Umbilical cord (tissue), 2 donors: ENCODE data around the gene CPED1. TPM values are rescaled to one million over a fixed set of nuclear protein-coding genes. Genes with fewer than 3 reads are reported as not detected.
"Not testable (repeated sequence)": the region's sequence is repeated elsewhere in the genome, so short reads cannot be mapped to it uniquely, and the experiment has no call there.

Experiments
- DNase-seq: peaks from one replicate; pipeline ENCODE4 v3.0.0-alpha.2; 2015; ENCODE audit warnings: low spot score
- total RNA-seq: library from RNA; depleted of rRNA; stranded (reverse); fragments of >200 nt; gene quantifications from one replicate; pipeline ENCODE4 v1.2.3, GENCODE V29; 2014; ENCODE audit warnings: low replicate concordance; ENCODE audit not compliant: insufficient read depth

CPED1 gene
- total RNA-seq, 1 donor from 2014 or later: 64.8 TPM

DNA sequence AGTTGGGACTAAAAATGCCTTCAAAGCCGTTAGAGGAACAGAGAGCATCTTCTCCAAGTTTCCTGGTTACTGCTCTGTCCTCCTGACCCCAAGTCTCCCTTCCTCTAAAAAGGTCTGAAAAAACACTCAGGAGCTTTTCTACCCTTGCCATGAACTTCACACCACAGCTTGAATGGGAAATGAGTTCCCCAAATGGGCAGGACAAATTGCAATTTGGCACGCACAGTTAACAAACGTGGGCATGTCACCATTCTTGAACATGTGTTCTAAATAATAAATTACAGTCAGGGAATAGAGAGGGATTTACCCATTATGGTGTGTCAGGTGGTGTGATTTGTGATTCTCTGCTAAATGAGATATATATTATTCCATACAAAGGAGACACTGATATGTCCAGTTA lies 249.1 kb downstream of the CPED1 start:
- DNase-seq: no peak

DNA sequence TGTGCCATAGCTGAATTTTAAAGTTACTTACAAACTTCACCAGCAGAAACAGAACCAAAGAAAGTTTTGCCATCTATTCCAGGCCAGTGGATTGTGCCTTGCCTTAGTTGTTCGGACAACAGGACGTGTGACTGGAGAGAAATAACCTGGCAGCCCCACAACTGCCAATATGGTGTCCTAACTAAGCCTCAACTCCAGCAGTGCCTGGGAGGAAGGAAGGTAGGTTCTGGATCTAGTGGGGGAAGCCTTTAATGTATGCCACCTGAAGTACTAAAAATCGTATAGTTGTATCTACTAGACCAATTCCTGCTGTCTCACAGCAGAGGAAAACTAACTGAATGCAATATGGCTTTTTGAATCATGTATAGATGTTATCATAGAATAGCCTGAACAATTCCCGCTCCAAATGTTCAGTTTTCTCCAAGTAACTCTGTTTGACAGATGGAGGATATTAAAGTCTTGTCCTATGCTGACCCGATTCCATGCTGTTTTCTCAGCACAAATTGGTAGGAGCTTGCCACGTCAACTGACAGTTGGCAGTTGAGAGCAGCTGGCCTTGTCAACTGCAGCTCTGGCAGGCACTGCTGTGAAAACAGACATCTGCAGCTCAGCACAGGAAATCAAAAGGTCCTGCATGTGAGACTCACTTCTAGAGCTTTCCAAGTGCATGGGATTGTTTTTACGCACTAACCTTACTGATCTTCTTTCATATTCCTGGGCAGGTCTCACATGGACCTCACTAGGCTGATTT lies 255.8 kb downstream of the CPED1 start:
- no peak for DNase-seq

DNA sequence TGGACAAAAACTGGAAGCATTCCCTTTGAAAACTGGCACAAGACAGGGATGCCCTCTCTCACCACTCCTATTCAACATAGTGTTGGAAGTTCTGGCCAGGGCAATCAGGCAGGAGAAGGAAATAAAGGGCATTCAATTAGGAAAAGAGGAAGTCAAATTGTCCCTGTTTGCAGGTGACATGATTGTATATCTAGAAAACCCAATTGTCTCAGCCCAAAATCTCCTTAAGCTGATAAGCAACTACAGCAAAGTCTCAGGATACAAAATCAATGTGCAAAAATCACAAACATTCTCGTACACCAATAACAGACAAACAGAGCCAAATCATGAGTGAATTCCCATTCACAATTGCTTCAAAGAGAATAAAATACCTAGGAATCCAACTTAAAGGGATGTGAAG lies 262.9 kb downstream of the CPED1 start:
- DNase-seq: not testable (repeated sequence)

DNA sequence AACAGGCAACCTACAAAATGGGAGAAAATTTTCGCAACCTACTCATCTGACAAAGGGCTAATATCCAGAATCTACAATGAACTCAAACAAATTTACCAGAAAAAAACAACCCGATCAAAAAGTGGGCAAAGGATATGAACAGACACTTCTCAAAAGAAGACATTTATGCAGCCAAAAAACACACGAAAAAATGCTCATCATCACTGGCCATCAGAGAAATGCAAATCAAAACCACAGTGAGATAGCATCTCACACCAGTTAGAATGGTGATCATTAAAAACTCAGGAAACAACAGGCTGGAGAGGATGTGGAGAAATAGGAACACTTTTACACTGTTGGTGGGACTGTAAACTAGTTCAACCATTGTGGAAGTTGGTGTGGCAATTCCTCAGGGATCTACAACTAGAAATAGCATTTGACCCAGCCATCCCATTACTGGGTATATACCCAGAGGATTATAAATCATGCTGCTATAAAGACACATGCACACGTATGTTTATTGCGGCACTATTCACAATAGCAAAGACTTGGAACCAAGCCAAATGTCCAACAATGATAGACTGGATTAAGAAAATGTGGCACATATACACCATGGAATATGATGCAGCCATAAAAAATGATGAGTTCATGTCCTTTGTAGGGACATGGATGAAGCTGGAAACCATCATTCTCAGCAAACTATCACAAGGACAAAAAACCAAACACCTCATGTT lies 264.2 kb downstream of the CPED1 start:
- DNase-seq: not testable (repeated sequence)

DNA sequence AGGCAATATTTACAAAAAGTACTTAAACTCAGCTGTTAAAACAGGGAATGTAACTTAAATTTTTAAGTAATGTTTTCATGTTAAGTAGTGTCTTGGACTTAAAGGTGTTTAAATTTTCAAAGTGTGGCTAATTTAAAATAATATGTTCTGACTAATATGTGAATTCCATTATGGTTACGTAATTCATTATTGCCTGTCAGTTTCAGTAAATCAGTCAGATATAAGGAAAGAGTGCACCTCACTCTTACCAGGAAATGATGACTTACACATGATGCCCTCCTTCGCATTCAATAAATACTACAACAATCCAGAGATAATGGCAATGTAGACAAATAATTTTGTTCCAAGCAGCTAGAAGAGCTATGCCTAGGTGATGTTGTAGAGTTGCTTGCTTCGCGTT lies 271.3 kb downstream of the CPED1 start:
- no peak for DNase-seq

DNA sequence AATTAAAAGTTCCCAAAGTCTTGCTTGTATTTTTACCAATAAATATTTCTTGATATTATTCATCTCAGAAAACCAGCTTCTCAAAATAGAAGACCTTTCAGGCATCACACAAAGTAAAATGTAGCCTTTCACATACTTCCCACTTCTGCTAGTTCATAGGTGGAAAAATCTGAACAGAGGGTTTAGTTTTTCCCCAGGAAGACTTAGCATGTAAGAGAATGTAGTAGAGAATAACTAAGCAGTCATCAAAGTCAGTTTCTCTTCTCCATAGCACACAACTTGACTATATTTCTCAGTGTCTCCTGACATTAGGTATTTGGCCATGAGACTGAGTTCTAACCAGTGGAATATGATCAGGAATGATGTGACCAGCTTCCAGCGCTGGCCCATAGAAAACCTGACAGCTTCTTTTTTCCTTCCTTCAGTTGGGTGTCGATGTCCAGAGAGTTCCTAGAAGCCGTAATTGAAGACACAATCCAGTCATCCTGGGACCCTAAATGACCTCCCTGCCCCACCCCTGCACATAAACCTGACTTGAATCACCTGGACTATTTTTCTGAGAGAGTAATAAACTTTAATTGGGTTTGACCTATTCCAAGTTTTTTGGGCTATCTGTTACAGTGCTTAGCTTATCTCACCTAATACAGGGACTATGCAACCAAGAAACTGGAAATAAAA lies 272.8 kb downstream of the CPED1 start:
- no peak for DNase-seq

DNA sequence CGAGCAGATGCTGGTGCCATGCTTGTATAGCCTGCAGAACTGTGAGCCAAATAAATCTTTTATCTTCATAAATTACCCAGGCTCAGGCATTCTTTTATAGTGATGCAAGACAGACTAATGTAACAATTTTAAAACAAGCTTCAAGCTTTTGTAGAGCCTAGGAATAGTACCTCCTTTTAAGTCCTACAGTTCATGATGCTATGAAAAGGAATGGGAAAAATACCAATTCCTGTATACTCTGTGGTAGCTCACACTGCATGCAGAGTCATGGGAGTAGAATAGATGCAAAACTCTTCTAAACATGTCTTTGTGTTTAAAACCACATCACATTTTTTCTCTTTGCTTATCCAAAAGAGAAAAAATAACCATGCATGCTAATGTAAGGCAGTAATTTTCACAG lies 273.7 kb downstream of the CPED1 start:
- no peak for DNase-seq

DNA sequence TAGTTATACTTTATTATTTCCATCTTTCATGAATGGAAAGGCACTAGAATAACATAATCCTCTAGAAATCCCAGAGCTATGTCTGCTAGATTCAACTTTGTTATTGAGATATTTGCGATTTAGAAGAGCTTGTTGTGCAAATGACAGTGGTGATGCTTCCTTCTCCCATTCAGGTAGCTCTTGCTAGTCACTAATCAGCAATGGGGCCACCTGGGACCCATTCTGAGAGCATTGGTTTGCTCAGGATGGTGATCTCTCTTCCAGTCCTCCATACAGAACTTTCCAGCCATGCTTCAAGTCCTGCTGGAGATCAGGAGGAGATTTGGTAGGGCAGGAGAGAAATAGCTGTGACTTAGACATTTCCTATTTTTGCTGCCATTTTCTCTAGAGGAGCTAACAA lies 274.5 kb downstream of the CPED1 start:
- no peak for DNase-seq

DNA sequence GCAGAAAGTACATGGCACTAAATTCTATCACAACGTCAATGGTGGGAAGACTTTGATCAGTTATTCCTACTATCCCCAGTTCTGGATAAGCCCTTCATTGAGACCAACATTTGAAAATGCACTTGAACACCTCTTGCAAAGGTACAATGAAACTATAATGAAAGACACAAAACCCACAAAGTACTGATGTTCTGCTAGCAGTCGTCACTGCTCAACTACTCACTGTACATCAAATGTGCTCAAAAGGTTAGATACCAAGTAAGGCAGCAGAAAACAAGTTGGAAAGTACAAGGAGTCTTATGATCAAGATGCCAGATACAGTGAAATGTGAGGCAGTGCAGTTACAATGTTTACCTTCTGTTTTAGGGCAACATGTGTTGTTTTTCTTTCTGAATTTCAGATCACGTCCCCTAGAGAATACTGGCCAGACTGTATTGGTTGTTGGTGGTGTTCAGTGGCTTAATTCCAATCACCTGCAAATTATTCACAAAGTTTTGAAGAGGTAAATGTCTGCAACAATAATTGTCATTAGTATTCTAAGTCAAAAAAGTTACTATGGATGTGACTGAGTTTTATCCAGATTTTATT lies 277.9 kb downstream of the CPED1 start:
- DNase-seq: no peak

DNA sequence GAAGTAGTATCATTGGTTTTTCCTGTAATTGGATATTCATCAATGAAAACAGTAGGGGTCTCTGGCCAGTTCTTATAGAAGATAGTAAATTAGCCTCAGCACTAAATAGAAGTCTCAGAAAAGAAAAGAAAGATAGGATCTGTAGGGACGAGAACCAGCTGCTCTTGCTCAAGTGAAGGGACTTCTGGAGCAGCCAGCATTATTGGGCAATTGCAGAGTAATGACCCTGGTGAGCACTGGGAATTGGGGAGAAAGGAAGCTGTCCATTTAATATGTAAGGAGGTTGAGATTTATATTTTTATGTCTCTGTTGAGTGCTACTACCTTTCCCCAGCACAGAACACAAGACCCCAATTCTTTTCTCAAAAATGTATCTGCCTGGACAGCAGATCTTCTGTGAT lies 279.1 kb downstream of the CPED1 start:
- no peak for DNase-seq

DNA sequence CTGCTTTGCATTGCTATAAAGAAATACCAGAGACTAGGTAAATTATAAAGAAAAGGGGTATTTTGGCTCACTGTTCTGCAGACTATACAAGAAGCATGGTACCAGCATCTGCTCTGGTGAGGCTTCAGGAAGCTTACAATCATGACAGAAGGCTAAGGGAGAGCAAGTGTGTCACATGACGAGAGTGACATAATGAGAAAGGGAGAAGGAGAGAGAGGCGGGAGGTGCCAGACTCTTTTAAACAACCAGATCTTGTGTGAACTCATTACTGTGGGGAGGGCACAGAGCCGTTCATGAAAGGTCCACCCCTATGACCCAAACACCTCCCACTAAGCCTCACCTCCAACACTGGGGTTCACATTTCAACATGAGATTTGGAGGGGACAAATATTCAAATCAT lies 281.3 kb downstream of the CPED1 start:
- no peak for DNase-seq

DNA sequence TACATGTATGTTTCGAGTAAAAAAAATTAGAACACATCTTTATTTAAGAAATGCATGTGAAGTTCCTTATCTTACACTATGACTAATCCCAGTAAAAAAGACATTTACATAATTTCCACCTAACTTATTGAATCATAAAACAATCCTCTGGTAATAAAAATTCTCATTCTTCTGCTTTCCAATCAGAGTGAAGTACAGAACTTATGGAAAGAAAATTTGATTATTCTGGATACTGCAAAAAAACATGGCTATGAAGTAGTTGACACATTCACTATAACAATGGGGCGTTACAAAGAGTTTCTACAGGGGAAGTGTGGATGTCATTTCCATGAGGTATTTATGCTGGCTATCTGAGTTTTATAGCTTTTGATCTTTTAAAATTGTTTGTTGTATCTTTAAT lies 282.6 kb downstream of the CPED1 start:
- no peak for DNase-seq

DNA sequence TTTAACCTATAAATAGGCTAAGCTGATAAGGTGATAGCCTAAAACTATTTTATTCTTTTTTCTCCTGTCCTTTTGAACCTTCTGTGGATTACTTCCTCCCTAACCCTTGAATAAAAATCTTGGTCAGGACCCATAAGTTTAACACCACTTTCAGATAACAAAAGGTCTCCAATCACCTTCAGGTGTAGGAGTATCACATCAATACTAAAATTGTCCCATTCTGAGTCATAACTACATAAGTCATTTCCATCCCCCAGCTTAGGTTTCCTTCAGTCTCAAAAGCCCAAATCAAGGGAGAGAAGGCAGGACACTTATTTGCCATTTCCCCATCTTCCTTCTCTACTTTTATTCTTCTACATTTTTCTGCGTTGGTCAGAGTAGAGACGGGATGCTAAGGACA lies 283.4 kb downstream of the CPED1 start:
- no peak for DNase-seq

DNA sequence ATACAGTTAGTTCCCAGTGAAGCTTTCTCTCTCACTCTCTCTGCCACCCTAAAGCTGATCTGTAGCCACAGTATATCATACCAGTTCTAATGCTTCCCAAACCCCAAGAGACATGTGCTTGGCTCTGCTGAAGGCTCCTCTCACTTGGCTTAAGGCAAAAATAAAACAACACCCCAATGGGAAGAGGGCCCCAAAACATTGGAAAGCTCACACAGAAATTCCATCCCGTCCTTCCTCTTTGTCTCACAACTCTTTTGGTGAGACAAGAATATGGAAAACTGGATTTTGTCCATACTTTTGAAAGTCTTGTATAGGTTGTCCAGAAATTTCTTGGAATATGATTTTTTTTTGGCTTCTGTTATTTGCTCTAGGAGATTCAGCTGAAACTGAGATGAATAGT lies 284.2 kb downstream of the CPED1 start:
- no peak for DNase-seq

DNA sequence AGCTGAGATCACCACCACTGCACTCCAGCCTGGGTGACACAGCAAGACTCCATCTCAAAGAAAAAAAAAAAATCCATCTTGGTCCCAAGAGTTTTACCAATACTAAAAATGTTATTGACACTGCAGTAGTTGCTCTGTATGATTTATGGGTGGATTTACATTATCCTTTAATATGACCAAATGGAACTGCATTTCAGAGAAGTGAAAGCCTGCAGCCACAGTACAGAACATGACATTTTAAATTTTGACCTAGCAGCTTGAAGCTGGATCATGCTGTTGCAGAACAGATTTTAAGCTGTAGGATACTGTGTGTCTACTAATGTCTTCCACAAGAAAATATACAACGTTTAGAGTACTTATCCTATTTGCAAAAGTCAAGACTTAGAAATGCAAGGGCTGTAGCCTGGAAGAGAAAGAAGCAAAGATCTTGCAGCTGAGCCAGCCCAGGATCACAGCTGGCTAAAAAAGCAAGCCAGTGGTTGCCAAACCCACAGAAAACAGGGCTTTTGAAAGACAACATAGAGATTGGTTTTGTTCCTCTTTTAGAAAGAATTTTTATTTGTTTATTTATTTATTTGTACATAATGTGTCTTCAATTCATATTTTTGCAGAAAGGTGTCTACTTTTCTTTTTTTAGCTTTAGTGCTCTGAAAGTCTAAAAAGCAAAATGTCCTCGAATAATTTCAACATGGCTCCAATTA lies 285.1 kb downstream of the CPED1 start:
- peak; percentile 28 for DNase-seq

DNA sequence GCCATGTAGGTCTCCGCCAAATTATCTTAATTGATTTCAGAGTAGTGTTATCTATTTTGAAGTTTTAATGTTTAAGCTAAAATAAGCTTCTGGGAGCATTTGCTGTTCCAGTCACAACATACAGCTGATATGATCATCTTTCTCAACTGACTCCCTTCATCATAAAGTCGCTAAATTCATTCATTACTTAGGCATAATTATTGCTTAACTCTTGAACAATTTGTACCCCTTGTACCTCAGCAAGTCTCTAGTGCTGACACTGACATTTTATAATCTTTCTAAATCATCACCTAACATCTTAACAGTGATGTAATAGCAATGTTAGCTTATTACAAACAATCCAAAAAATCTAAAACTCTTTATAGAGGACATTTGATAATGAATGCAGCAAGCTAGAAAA lies 286.0 kb downstream of the CPED1 start:
- DNase-seq: no peak

DNA sequence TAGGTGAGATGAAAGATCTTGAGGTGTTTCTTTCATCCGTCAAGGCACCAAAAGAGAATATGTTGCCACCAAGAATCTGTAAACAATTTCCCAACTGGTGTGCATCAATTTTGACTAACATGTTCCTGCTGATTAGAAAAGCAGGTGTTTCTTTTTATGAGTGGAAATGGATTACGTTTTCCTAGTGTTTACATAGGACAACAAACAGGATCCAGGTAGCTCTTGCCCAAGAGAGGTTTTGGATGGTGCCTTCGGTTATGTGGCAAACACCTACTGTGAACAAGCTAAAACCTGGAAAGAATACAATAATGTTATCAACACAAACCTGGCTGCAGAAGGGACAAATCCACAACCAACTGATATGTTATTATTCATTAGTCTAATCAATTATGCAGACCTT lies 286.7 kb downstream of the CPED1 start:
- DNase-seq: no peak

DNA sequence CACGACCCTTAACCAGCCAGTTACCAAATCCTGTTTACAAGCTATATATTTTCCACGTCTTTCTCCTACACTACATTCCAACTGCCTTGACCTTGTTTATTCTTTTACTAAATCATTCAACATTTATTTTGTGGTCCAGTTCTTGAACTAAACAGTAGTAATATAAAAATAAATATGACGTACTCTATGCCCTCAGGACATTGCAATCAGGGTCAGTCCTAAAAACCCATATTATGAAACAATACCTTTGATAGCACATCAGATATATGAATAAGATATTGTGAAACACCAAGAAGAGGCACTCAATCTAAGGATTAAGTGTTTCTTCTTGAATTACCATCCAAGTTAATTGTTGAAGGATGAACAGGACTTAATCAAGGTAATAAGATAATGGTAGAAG lies 287.8 kb downstream of the CPED1 start:
- no peak for DNase-seq

DNA sequence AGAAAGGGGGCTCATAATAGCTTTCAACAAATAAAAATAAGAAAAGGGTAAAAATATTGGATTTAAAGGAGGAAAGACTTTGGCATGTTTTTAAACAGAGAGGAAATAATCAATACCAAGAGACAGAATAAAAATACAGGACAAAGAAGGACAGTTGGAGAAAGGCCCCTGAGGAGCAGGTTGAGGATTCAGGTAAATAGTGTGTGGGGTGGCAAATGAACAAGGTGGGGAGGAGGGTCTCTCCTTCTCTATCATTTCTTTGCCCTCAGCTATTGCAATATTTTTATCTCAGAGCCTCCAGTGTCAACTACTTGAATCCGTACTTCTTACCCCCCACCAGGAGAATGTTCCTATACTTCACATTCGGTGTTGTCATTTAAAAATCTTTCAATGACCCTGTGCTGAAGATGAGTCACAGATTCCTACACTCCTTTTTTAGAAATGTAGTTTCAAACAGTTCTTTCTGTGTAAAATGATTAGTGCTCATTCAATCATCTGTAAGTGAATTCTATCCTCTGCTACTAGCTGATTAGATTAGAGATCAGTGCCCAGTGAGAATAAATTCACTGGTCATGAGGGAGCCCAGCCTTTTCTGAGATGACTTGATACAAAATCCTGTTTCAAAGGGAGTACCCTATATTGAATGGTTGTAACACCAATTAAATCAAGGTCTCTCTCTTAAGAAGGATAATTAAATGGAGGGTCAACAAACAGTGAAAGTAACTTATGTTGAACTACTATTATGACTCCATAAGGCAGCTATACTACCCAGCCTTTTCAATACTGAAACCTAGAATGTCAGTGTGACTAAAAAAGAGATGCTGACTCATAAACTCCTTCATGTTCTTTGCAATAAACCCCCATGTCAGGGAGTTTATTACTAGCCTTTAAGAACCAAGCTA lies 289.9 kb downstream of the CPED1 start:
- no peak for DNase-seq

DNA sequence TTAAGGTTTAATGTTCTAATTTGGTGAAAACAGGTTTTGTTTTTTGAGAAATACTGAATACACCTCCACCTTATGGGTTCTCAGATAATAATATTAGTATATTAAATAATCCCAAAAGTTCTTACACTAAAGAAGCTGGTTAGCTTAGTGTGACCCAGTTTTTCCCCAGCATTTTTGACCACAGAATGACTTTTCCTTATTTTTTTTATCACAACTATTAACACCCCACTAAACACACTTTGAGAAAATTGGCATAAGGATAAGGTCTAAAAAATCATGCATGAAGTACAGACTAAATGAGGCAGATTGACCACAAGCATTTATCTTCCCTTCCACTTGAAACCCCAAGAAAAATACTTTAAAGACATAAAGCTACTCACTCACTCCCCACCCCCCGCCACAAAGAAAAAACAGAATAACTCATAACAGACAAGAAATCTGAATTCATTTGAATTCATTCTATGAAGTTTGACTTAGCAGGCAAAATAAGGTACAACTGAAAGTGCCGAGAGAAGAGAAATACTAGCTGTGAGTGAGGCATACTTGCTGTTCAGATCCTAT lies 290.6 kb downstream of the CPED1 start:
- DNase-seq: no peak
